ENCODE results near the gene CXCL17. TPM values are rescaled to one million over a fixed set of nuclear protein-coding genes. Genes with fewer than 3 reads are reported as not detected.

CXCL17 gene
- total RNA-seq, 1 donor from 2014 or later: 0.48 TPM

DNA sequence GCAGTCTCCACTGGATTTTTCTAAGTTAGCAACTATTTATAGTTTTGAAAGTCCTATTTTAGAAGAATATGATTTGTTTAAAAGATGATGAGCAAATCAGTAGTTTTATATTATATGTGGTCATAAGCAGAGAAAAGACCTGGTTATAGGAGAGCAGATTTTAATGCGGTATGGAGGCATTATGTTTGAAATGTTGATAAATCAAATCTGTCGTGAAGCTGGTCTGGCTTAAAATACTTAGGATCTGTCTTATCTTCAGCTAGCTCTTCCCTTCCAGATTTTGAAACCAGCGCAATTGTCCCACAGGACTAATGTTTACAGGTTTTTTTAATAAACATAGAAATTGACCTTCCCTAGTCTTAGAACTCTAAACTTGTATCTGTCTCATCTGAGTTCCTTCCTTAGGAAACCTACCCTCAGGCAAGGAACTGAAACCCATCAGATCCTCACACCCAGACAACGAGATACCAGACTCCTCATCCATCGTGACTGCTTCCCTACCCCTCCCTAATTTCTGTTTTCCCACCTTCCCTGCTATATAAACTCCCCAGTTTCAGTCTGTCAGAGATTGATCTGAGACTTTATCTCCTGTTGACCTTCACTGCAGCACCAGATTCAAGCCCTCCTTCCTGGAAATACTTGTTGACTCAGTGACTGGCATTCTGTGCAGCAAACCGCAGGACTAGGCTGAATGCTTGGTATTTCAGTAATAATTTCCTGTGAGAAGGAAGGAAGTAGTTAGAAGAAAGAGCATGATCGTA is 37.8 kb upstream of the CXCL17 start:
- Mint-ChIP-seq H3K4me3 (ENCODE audit: low read depth) (no peak overlapping the region), H3K27ac (peak overlapping the region; percentile 18), H3K27me3 (no peaks in the 10 kb centered on the region), H3K9me3 (ENCODE audit: low read depth) (no peaks in the 10 kb centered on the region), H3K36me3 (ENCODE audit: insufficient read depth) (no peaks in the 10 kb centered on the region), H3K4me1 (ENCODE audit: low read depth) (peaks cover 9% of the 10 kb centered on the region)
- TF ChIP-seq CTCF (IDR thresholded peaks at IDR 0.05; ENCODE audit: unreplicated experiment): no peak
- no peak for DNase-seq (ENCODE audit: low spot score, unreplicated experiment)

DNA sequence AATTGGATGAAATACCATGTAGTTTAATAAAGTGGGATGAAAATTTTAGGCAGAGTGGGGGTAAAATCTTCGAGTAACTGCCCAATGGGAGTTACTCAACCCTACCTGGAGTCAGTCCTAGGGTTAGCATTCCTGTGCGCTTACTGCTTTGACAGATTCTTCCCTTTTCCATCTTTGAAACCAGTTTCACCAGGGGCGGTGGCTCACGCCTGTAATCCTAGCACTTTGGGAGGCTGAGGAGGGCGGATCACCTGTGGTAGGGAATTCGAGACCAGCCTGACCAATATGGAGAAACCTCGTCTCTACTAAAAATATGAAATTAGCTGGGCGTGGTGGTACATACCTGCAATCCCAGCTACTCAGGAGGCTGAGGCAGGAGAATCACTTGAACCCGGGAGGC is 37.0 kb upstream of the CXCL17 start:
- no peak for DNase-seq (ENCODE audit: low spot score, unreplicated experiment)
- H3K27me3 Mint-ChIP-seq: peaks cover 2% of the 10 kb centered on the region
- H3K4me3 Mint-ChIP-seq (ENCODE audit: low read depth): no peak overlapping the region
- no peak overlapping the region for H3K27ac Mint-ChIP-seq
- H3K36me3 Mint-ChIP-seq (ENCODE audit: insufficient read depth): no peaks in the 10 kb centered on the region
- peaks cover 11% of the 10 kb centered on the region for H3K4me1 Mint-ChIP-seq (ENCODE audit: low read depth)
- H3K9me3 Mint-ChIP-seq (ENCODE audit: low read depth): no peaks in the 10 kb centered on the region
- no peak for TF ChIP-seq CTCF (IDR thresholded peaks at IDR 0.05; ENCODE audit: unreplicated experiment)

- Mint-ChIP-seq H3K27me3 (peaks cover 5% of the 10 kb centered on the region), H3K36me3 (ENCODE audit: insufficient read depth) (no peaks in the 10 kb centered on the region), H3K27ac (no peak overlapping the region), H3K4me3 (ENCODE audit: low read depth) (no peak overlapping the region), H3K4me1 (ENCODE audit: low read depth) (peaks cover 11% of the 10 kb centered on the region), H3K9me3 (ENCODE audit: low read depth) (no peaks in the 10 kb centered on the region)
- no peak for DNase-seq (ENCODE audit: low spot score, unreplicated experiment)
- TF ChIP-seq CTCF (IDR thresholded peaks at IDR 0.05; ENCODE audit: unreplicated experiment): no peak
These were observed 36.1 kb upstream of the CXCL17 start for GRCh38 chr19:42478765-42479311.

GRCh38 chr19:42477933-42478332 is 35.2 kb upstream of the CXCL17 start:
- Mint-ChIP-seq H3K27ac (no peak overlapping the region), H3K9me3 (ENCODE audit: low read depth) (no peaks in the 10 kb centered on the region), H3K4me1 (ENCODE audit: low read depth) (peaks cover 16% of the 10 kb centered on the region), H3K36me3 (ENCODE audit: insufficient read depth) (no peaks in the 10 kb centered on the region), H3K27me3 (peaks cover 7% of the 10 kb centered on the region), H3K4me3 (ENCODE audit: low read depth) (no peak overlapping the region)
- DNase-seq (ENCODE audit: low spot score, unreplicated experiment): no peak
- TF ChIP-seq CTCF (IDR thresholded peaks at IDR 0.05; ENCODE audit: unreplicated experiment): no peak

GRCh38 chr19:42477117-42477516 is 34.4 kb upstream of the CXCL17 start:
- no peaks in the 10 kb centered on the region for H3K36me3 Mint-ChIP-seq (ENCODE audit: insufficient read depth)
- no peak for TF ChIP-seq CTCF (IDR thresholded peaks at IDR 0.05; ENCODE audit: unreplicated experiment)

More at GRCh38 chr19:42477117-42477516, 34.4 kb upstream of the CXCL17 start:
- peaks cover 17% of the 10 kb centered on the region for H3K4me1 Mint-ChIP-seq (ENCODE audit: low read depth)
- DNase-seq (ENCODE audit: low spot score, unreplicated experiment): no peak
- no peak overlapping the region for H3K4me3 Mint-ChIP-seq (ENCODE audit: low read depth)
- no peaks in the 10 kb centered on the region for H3K9me3 Mint-ChIP-seq (ENCODE audit: low read depth)
- no peak overlapping the region for H3K27ac Mint-ChIP-seq
- H3K27me3 Mint-ChIP-seq: peaks cover 10% of the 10 kb centered on the region

Data from progenitor cell of endocrine pancreas (in vitro differentiated cells).